ENCODE results near the gene PER3.

DNA sequence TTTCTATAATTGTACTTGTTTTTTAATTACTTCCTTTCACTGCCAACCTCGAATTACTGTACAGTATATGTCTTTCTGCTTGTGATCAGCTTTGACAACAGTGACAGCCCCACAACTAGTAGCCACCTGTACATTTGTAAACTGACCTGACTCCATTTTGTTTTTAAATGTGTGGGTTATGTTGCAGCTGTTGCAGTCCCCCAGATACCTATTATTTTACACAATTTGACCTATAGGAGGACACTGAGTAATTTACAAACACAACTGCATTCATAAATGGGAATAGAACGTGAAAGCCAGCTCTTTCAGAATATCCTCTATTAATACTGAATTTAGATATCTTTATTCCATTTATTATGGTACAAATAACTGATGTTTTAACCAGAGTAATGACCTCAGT is 15.5 kb upstream of the PER3 start:
- TF ChIP-seq CTCF (IDR thresholded peaks at IDR 0.05), result no peak
- no peak for TF ChIP-seq POLR2A (IDR thresholded peaks at IDR 0.05)
